Measurements from ENCODE around the gene OGDHL. TPM values are rescaled to one million over a fixed set of nuclear protein-coding genes. Genes with fewer than 3 reads are reported as not detected.

OGDHL gene
- total RNA-seq, 1 experiment from 2014 or later: 22.6 TPM

GRCh38 chr10:49733866-49734265 lies 28.3 kb downstream of the OGDHL start:
- Mint-ChIP-seq H3K27ac (no peak overlapping the region), H3K4me1 (no peaks in the 10 kb centered on the region), H3K9me3 (no peaks in the 10 kb centered on the region; a peak in 1 of 5 replicates), H3K27me3 (ENCODE audit: low read depth) (no peaks in the 10 kb centered on the region), H3K36me3 (ENCODE audit: insufficient read depth in 1 of 3, low read depth in 3 of 3) (peaks cover 7 to 15% (median 11%) of the 10 kb centered on the region in 3 experiments; a peak in 5 of 7 replicates), H3K4me3 (no peak overlapping the region)
- Histone ChIP-seq H3K27me3 (ENCODE audit: insufficient read depth, low read length) (no peaks in the 10 kb centered on the region), H4K5ac (ENCODE audit: insufficient read length, low read depth, low read length) (no peak overlapping the region), H2BK5ac (ENCODE audit: insufficient read length, low read length) (no peak overlapping the region), H3K9me3 (ENCODE audit: control insufficient read depth, low read depth, low read length) (no peaks in the 10 kb centered on the region), H3K4me1 (ENCODE audit: insufficient read depth, low read length) (no peaks in the 10 kb centered on the region), H3K18ac (ENCODE audit: insufficient read length, low read depth, low read length) (no peak overlapping the region), H3K56ac (ENCODE audit: insufficient read length, low read depth, low read length) (no peak overlapping the region), H2BK15ac (ENCODE audit: low read depth, low read length) (no peak overlapping the region), H2AK5ac (ENCODE audit: insufficient read length, low read length) (no peak overlapping the region), H3K79me1 (ENCODE audit: insufficient read depth, low read depth, low read length, poor library complexity, severe bottlenecking) (no peaks in the 10 kb centered on the region), H3K23me2 (ENCODE audit: insufficient read length, low read depth, low read length, poor library complexity, severe bottlenecking) (no peaks in the 10 kb centered on the region), H2BK120ac (ENCODE audit: low read depth, low read length, poor library complexity, severe bottlenecking) (no peak overlapping the region), H3K4me2 (ENCODE audit: insufficient read depth, insufficient read length, low read length) (no peak overlapping the region), H3K23ac (ENCODE audit: insufficient read length, low read depth, low read length) (no peak overlapping the region), H3T11ph (ENCODE audit: low read length) (no peak overlapping the region), H3K4ac (ENCODE audit: low read depth, low read length) (no peak overlapping the region), H3K9ac (ENCODE audit: extremely low read depth, insufficient read length, low read length) (no peak overlapping the region), H3K14ac (ENCODE audit: insufficient read depth, low read length) (no peak overlapping the region), H4K91ac (ENCODE audit: insufficient read length, low read depth, low read length) (no peak overlapping the region), H2BK20ac (ENCODE audit: low read depth, low read length, poor library complexity, severe bottlenecking) (no peak overlapping the region), H2BK12ac (ENCODE audit: insufficient read length, low read depth, low read length) (no peak overlapping the region), H2AFZ (ENCODE audit: low read length) (no peak overlapping the region), H4K8ac (replicated peaks; ENCODE audit: insufficient read length, low read depth, low read length) (no peak overlapping the region), H4K20me1 (ENCODE audit: control insufficient read depth, insufficient read depth, insufficient read length) (no peaks in the 10 kb centered on the region), H3K79me2 (ENCODE audit: insufficient read depth, low read length) (no peaks in the 10 kb centered on the region), H3K27ac (ENCODE audit: insufficient read length, low read depth, low read length) (no peak overlapping the region)
- no peak for TF ChIP-seq CTCF (conservative IDR thresholded peaks at IDR 0.05)
- no CpG with 5 or more reads among the region's 7 CpGs for WGBS (ENCODE audit: extremely low coverage, insufficient read length, low lambda C conversion rate)
- DNase-seq: no peak

Measured in H9 (cell line).